ENCODE measurements around the gene IL7R. TPM values are rescaled to one million over a fixed set of nuclear protein-coding genes. Genes with fewer than 3 reads are reported as not detected.

IL7R gene, protein sequence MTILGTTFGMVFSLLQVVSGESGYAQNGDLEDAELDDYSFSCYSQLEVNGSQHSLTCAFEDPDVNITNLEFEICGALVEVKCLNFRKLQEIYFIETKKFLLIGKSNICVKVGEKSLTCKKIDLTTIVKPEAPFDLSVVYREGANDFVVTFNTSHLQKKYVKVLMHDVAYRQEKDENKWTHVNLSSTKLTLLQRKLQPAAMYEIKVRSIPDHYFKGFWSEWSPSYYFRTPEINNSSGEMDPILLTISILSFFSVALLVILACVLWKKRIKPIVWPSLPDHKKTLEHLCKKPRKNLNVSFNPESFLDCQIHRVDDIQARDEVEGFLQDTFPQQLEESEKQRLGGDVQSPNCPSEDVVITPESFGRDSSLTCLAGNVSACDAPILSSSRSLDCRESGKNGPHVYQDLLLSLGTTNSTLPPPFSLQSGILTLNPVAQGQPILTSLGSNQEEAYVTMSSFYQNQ
- 1,000 to 10,000 TPM in 1 of 2 donors, 100 to 1,000 TPM in 1; 860 to 1,128 TPM for total RNA-seq
- total RNA-seq, result 1,848 to 1,972 reads per million in 2 donors

DNA sequence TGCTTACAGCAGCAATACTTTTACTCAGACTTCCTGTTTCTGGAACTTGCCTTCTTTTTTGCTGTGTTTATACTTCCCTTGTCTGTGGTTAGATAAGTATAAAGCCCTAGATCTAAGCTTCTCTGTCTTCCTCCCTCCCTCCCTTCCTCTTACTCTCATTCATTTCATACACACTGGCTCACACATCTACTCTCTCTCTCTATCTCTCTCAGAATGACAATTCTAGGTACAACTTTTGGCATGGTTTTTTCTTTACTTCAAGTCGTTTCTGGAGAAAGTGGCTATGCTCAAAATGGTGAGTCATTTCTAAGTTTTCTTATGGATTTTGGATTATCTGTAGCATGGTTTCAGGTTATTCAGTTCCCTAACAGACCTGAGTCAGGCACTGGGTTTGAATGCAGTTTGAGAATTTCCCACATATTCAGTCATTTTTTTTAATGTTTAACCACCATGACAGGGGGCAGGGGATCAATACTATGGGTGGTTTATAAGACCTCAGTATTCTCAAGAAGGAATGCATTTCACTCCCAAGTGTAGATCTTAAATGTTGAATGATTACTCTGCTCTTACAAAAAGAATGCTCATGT lies at the start of gene IL7R:
Gene IL7R (plus strand): TSS at position 127 of the 587 bp plus-strand sequence. CDS start 87 bp downstream, at position 214.
- H3K9me3 ChIP-seq (ENCODE audit: control insufficient read depth, low read length, poor library complexity, severe bottlenecking), result peaks cover 5% of the 10 kb centered on the region
- peak within 1 kb of the TSS; percentile 99 for H3K27ac Mint-ChIP-seq
- H3K36me3 Mint-ChIP-seq (ENCODE audit: low read depth), result peaks cover 32% of the 10 kb centered on the region
- peaks cover 61% of the 10 kb centered on the region for H3K4me1 Mint-ChIP-seq
- H3K27me3 Mint-ChIP-seq, result no peaks in the 10 kb centered on the region
- ATAC-seq (peak; percentile 25), DNase-seq (no peak)
- peak within 1 kb of the TSS; percentile 98 for H3K4me3 Mint-ChIP-seq

DNA sequence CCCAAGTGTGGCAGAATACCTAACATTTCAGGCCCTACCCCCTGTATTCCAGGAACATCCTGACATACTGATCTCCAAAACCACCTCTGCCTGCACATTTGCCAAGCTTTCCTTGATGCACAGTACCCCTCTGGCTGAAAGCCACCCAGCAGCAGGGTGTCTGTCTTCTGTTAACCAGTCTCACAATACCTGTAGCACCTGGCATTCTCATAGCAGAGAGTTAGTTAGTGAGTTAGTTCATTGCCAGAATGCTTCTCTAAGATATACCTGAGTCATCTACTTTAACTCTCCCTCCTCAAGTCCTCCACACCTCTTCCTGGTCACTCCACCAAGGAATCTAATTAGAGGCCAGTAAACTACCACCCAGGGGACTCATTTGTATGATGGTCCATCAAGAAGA lies 46.1 kb upstream of the IL7R start:
- Mint-ChIP-seq H3K4me1 (peaks cover 29% of the 10 kb centered on the region), H3K4me3 (peak overlapping the region; percentile 80), H3K36me3 (ENCODE audit: low read depth) (peaks cover 2% of the 10 kb centered on the region), H3K27me3 (no peaks in the 10 kb centered on the region), H3K27ac (peak overlapping the region; percentile 100)
- no peak for DNase-seq
- peak; percentile 60 for ATAC-seq
- no peaks in the 10 kb centered on the region for H3K9me3 ChIP-seq (ENCODE audit: control insufficient read depth, low read length, poor library complexity, severe bottlenecking)

DNA sequence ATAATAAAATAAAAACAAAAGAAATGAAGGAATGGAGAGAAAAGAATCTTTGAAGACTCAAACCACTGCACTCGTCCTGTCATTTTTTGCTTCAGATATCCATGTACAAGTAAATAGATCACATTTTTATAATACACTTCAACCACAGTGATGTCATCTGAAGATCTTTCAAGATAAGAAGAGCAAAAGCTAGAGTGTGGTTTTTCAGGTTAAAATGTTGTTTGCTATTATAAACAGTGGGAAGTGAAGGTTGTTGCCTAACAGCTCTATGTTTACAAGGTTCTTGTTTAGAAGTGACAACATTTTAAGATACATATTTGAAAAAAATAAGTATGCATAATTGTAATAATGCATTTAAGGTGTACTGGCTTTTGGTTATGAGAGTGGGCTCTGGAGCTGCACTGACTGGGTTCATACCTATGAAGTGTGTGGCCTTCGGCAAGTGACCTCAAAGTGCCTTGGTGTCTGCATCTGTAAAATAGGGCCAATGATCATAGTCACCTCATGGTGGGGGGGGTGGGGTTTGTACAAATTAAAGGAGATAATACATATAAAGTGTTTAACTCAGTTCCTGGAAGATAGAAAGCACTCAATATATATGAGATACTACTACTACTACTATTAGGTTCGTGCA lies 45.5 kb upstream of the IL7R start:
- DNase-seq (no peak), ATAC-seq (peak; percentile 82)
- peaks cover 2% of the 10 kb centered on the region for H3K36me3 Mint-ChIP-seq (ENCODE audit: low read depth)
- no peaks in the 10 kb centered on the region for H3K9me3 ChIP-seq (ENCODE audit: control insufficient read depth, low read length, poor library complexity, severe bottlenecking)
- H3K27ac Mint-ChIP-seq, result peak overlapping the region; percentile 100
- peaks cover 29% of the 10 kb centered on the region for H3K4me1 Mint-ChIP-seq
- H3K27me3 Mint-ChIP-seq, result no peaks in the 10 kb centered on the region
- H3K4me3 Mint-ChIP-seq, result peak overlapping the region; percentile 80

DNA sequence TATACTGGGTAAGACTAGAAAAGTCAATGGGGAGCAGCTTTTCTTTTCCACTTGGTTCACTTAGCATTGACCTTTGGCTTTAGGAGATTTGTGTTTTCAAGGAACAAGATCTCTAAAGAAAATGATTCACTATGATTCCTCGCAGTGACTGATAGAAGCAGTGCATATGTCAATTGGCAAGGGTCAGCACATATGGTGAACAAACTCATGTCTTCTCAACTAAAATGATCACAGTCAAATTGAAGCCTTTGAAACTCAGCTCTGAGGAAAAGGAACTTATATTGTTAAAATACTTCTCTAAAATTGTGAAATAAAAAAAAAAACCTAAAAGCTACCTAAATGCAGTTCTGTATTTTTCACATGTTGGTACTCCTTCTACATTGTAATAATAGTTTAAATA lies 43.2 kb upstream of the IL7R start:
- no peak overlapping the region for H3K27ac Mint-ChIP-seq
- DNase-seq (no peak), ATAC-seq (no peak)
- no peaks in the 10 kb centered on the region for H3K27me3 Mint-ChIP-seq
- no peak overlapping the region for H3K4me3 Mint-ChIP-seq
- peaks cover 18% of the 10 kb centered on the region for H3K4me1 Mint-ChIP-seq
- no peaks in the 10 kb centered on the region for H3K36me3 Mint-ChIP-seq (ENCODE audit: low read depth)
- no peaks in the 10 kb centered on the region for H3K9me3 ChIP-seq (ENCODE audit: control insufficient read depth, low read length, poor library complexity, severe bottlenecking)

DNA sequence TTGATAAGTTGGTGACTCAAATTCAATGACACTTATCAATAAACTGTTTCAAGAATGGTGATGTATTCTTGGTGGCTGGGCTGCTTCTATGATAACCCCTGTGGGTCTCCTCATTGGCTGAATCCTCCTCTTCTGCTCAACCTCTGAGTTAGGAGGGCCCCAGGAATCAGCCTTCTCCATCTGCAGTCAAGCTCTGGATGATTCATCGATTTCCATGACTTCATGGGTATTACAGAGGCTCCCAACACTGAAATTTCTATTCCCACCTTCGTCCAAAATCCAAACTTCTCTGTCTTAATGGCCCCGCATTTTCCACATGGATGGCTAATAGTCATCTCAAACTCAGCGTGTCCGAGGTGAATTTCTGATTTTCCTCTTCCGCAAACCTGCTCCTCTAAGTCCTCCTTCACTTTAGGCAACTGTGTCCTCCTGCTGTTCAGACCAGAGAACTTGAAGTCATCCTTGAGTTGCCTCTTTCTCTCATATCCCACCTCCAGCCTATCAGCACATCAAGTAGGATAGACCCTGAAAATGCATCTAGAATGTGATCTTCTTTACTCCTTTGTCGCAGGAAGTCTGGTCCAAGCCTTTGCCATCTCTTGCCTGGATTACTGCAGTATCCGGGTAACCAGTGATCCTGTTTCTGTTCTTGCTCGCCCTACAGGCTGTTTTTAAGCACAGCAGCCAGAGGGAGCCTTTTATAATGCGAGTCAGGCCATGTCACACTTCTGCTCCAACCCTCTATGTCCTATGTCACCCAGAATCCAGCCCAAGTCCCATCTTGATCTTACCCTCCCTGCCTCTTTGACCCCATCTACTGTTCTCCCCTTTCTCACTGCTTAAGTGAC lies 41.4 kb upstream of the IL7R start:
- no peaks in the 10 kb centered on the region for H3K36me3 Mint-ChIP-seq (ENCODE audit: low read depth)
- no peak for DNase-seq
- H3K27ac Mint-ChIP-seq, result no peak overlapping the region
- no peaks in the 10 kb centered on the region for H3K27me3 Mint-ChIP-seq
- peaks cover 23% of the 10 kb centered on the region for H3K4me1 Mint-ChIP-seq
- H3K4me3 Mint-ChIP-seq, result no peak overlapping the region
- ATAC-seq, result peak; percentile 29
- no peaks in the 10 kb centered on the region for H3K9me3 ChIP-seq (ENCODE audit: control insufficient read depth, low read length, poor library complexity, severe bottlenecking)

DNA sequence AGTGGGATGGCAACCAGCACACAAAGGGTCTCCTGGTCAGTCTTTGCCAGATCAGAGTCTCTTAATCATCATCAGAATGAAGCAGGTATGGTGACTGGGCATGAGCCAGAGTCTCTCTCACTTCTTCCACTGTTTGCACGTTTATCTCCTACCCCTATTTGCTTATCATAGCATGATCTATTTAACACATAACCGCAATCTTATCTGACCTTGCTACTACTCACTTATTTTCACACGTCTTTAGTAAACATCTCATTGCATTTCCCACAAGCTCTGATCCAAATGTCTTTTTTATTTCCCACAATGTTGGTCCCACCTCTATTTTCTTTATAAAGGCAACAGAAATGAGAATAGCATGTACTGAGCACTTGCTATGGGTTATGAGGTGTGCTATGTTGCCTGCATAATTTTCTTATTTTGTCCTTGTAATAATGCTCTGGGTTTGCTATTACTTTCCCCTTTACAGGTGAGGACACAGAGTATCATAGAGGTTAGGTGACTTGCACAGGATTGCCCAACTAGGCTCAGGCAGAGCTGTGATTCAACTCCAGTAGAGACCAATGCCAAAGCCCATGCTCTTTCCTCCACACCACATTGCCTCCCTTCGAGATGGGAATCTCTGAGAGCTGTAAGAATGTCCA lies 39.7 kb upstream of the IL7R start:
- Mint-ChIP-seq H3K36me3 (ENCODE audit: low read depth) (no peaks in the 10 kb centered on the region), H3K4me3 (no peak overlapping the region), H3K27ac (no peak overlapping the region), H3K4me1 (peaks cover 25% of the 10 kb centered on the region), H3K27me3 (no peaks in the 10 kb centered on the region)
- ATAC-seq (peak; percentile 66), DNase-seq (no peak)
- no peaks in the 10 kb centered on the region for H3K9me3 ChIP-seq (ENCODE audit: control insufficient read depth, low read length, poor library complexity, severe bottlenecking)

DNA sequence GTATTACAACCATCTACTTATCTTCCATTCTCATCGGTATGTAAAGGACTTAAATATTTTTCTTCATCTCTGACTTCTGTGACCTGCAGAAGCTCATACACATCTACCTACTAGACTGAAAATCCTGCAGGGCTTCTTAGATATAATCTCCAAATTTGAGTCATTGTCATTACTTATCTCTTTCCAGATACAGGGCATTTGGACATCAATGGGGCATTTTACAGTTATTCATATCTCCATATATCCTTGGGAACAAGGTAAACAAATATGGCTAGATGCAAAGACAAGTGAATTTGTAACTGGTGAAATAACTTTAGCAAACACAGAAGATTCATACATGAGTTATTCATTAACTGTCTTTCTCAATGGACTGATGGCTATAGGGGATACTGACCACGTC lies 37.7 kb upstream of the IL7R start:
- no peaks in the 10 kb centered on the region for H3K9me3 ChIP-seq (ENCODE audit: control insufficient read depth, low read length, poor library complexity, severe bottlenecking)
- ATAC-seq, result no peak
- Mint-ChIP-seq H3K4me3 (peak overlapping the region; percentile 32), H3K27ac (no peak overlapping the region), H3K27me3 (no peaks in the 10 kb centered on the region), H3K36me3 (ENCODE audit: low read depth) (no peaks in the 10 kb centered on the region), H3K4me1 (peaks cover 45% of the 10 kb centered on the region)
- no peak for DNase-seq

DNA sequence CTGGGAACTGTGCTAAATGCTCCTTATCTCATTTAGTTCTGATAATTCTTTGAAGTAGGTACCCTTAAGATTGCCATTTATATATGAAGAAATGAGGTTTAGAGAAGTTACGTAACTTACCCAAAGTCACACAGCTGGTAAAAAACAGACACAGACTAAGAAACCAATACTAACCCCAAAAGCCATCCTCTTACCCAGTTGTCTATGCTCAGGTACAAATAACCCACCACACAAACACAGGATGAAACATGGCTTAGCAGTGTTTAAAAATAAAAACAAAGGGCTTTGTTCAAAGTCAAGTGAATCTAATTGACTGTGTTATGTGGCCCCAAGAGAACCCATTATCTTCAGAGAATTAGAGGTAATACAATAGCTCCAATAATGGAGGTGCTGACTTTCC lies 37.0 kb upstream of the IL7R start:
- DNase-seq (no peak), ATAC-seq (peak; percentile 30)
- Mint-ChIP-seq H3K4me1 (peaks cover 49% of the 10 kb centered on the region), H3K36me3 (ENCODE audit: low read depth) (no peaks in the 10 kb centered on the region), H3K4me3 (peak overlapping the region; percentile 32), H3K27ac (no peak overlapping the region), H3K27me3 (no peaks in the 10 kb centered on the region)
- H3K9me3 ChIP-seq (ENCODE audit: control insufficient read depth, low read length, poor library complexity, severe bottlenecking), result no peaks in the 10 kb centered on the region

DNA sequence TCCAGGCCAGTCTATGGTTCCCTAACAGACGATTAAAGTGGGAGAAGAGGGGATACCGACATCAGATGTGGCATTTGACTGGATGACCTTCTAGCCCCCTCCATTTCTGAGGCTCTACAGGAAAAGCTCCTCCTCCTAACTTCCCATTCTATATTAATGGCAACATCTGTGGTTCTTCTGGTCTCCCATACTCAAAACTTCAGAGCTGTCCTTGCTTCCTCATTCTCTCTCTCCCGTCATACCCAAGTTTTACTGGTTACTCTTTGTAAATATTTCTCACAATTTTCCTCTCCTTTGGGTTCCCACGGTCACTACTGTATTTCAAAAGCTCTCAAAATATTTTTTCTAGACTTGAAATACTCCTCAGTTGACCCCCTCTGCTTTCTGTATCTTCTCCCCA lies 36.0 kb upstream of the IL7R start:
- Mint-ChIP-seq H3K27ac (no peak overlapping the region), H3K4me1 (peaks cover 56% of the 10 kb centered on the region), H3K27me3 (no peaks in the 10 kb centered on the region), H3K4me3 (peak overlapping the region; percentile 28), H3K36me3 (ENCODE audit: low read depth) (no peaks in the 10 kb centered on the region)
- H3K9me3 ChIP-seq (ENCODE audit: control insufficient read depth, low read length, poor library complexity, severe bottlenecking), result no peaks in the 10 kb centered on the region
- ATAC-seq, result no peak
- no peak for DNase-seq

DNA sequence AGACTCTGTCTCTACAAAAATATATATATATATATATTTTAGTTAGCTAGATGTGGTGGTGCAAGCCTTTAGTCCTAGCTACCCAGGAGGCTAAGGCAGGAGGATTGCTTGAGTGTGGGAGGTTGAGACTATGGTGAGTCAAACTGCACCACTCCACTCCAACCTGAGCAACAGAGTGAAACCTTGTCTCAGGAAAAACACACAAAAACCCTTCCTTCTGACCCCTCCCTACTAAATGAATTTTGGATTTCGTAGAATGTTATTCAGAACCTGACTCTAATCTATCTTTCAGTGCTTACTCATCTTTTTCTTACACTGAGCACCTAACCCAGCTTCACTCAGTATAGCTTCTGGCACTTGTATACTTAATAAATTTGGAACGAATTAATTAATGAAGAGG lies 35.2 kb upstream of the IL7R start:
- H3K36me3 Mint-ChIP-seq (ENCODE audit: low read depth), result no peaks in the 10 kb centered on the region
- no peak for DNase-seq
- H3K9me3 ChIP-seq (ENCODE audit: control insufficient read depth, low read length, poor library complexity, severe bottlenecking), result no peaks in the 10 kb centered on the region
- no peaks in the 10 kb centered on the region for H3K27me3 Mint-ChIP-seq
- peak overlapping the region; percentile 64 for H3K4me3 Mint-ChIP-seq
- no peak overlapping the region for H3K27ac Mint-ChIP-seq
- ATAC-seq, result no peak
- H3K4me1 Mint-ChIP-seq, result peaks cover 61% of the 10 kb centered on the region

DNA sequence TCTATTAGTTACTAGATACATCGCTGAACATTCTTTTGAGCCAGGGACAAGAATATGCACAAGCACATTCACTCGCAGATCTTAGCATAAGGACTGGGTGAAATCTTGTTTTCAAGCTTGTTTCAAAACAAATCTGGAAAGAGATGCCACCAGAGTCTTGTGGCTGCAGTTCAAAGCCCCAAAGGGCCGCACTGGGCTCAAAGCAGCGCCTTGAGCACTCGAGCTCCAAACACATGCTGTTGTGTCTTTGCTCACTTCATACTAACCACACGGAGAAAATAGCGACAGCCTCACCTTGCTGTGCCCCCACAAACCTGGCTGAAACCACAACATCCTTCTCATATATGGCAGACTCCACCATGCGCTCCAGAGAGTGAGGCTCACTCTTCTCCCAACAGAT lies 34.2 kb upstream of the IL7R start:
- no peaks in the 10 kb centered on the region for H3K27me3 Mint-ChIP-seq
- H3K27ac Mint-ChIP-seq, result no peak overlapping the region
- H3K9me3 ChIP-seq (ENCODE audit: control insufficient read depth, low read length, poor library complexity, severe bottlenecking), result no peaks in the 10 kb centered on the region
- H3K4me1 Mint-ChIP-seq, result peaks cover 70% of the 10 kb centered on the region
- no peaks in the 10 kb centered on the region for H3K36me3 Mint-ChIP-seq (ENCODE audit: low read depth)
- peak overlapping the region; percentile 64 for H3K4me3 Mint-ChIP-seq
- ATAC-seq (peak; percentile 72), DNase-seq (peak in 1 of 3 donors; percentile 25)

DNA sequence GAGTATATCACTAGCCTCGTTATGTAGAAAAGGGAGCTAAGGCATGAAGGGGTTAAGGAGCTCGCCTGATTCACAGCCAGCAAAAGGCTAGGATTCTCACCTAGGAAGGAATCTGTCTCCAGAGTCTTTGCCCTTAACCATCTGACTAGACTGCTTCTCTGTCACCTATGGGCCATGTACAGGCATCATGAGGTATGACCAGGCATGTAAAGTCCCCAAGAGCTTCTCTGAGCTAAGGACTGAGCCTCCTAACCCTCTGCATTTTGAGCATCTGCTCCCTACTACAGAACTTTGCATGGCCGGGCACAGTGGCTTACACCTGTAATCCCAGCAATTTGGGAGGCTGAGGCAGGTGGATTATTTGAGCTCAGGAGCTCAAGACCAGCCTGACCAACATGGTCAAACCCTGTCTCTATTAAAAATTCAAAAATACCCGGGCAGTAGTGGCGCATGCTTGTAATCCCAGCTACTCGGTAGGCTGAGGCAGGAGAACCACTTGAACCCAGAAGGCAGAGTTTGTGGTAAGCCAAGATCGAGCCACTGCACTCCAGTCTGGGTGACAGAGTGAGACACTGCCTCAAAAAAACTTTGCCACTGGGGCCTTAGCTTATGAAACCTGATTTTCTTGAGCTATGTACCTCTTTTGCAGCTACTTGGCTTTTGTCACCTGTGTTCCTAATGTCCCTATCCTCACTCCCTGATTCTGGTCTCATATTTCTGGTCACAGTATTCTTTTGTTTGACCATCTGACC lies 33.2 kb upstream of the IL7R start:
- Mint-ChIP-seq H3K4me3 (peak overlapping the region; percentile 78), H3K36me3 (ENCODE audit: low read depth) (no peaks in the 10 kb centered on the region), H3K4me1 (peaks cover 76% of the 10 kb centered on the region), H3K27ac (no peak overlapping the region), H3K27me3 (no peaks in the 10 kb centered on the region)
- no peaks in the 10 kb centered on the region for H3K9me3 ChIP-seq (ENCODE audit: control insufficient read depth, low read length, poor library complexity, severe bottlenecking)
- DNase-seq, result no peak
- ATAC-seq, result peak; percentile 58

Measured in T-helper 17 cell (primary cell).